ENCODE data around the gene MOB3C.

Gene MOB3C

GRCh38 chr1:46569884-46570725 lies 46.5 kb downstream of the MOB3C start:
- DNase-seq = no peak

- DNase-seq = no peak
Observed at GRCh38 chr1:46569116-46569515, 47.5 kb downstream of the MOB3C start.

GRCh38 chr1:46568461-46568891 lies 48.1 kb downstream of the MOB3C start:
- no peak for DNase-seq

GRCh38 chr1:46563341-46563740 lies 53.3 kb downstream of the MOB3C start:
- DNase-seq = no peak

- no peak for DNase-seq
Observed at GRCh38 chr1:46562498-46562897, 54.1 kb downstream of the MOB3C start.

GRCh38 chr1:46558966-46559365 lies 57.6 kb downstream of the MOB3C start:
- no peak for DNase-seq

GRCh38 chr1:46558141-46558963 lies 58.3 kb downstream of the MOB3C start:
- no peak for DNase-seq

Measured in SW 1271 (cell line).